ENCODE measurements around the gene AP2A1. TPM values are rescaled to one million over a fixed set of nuclear protein-coding genes. Genes with fewer than 3 reads are reported as not detected.
A peak's percentile ranks its signal among the peaks of the same experiment; 100 is the strongest.

The AP2A1 gene
- total and polyA plus RNA-seq, 9 of the 15 experiments (the other 6 are each of a cell fraction or from before 2014, with no cell fraction given), result 0.55 to 150 (median 31.9) TPM

DNA sequence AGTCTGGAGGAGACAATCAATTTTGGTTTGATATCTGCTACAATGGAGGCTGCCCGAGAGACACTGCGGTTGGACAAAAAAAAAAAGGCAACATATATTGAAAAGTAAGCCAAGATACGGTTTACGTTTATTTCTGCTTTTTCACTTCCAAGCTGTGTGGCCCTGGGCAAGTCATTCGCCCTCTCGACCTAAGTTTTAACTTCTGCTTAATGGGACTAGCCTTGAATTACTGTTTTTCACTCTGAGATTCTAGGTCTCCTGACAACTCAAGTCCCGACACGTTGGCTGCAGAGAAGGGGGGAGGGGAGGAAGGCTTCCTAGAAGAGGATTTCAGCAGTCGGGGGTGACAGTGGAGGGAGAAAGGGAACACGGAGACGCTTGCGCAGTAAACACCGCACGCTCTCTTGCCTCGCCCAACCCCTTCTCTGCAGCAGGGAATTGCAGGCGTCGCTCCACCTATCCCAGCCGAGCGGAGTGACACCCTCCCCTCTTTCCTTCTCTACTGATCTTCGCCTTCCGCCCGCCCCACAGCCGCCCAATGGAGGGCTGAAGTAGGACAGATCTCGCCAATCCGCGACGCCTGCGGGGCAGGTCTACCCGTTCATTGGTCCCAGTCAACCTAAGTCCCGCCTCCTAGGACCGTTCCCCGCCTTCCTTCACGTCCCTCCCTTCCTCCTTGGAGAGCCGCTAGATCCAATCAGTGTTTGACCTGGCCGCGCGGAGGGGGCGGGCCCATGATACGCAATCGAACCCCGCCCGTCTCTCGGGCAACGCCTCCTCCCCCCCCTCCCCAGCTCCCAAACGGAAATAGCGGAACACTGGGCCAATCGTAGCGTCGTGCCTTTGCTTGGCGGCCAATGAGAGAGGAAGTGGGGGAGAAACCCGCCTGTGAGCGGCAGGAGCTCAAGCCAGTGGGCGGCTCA lies 533 bp upstream of the AP2A1 start (continued):
- TF ChIP-seq, protein P1, sequence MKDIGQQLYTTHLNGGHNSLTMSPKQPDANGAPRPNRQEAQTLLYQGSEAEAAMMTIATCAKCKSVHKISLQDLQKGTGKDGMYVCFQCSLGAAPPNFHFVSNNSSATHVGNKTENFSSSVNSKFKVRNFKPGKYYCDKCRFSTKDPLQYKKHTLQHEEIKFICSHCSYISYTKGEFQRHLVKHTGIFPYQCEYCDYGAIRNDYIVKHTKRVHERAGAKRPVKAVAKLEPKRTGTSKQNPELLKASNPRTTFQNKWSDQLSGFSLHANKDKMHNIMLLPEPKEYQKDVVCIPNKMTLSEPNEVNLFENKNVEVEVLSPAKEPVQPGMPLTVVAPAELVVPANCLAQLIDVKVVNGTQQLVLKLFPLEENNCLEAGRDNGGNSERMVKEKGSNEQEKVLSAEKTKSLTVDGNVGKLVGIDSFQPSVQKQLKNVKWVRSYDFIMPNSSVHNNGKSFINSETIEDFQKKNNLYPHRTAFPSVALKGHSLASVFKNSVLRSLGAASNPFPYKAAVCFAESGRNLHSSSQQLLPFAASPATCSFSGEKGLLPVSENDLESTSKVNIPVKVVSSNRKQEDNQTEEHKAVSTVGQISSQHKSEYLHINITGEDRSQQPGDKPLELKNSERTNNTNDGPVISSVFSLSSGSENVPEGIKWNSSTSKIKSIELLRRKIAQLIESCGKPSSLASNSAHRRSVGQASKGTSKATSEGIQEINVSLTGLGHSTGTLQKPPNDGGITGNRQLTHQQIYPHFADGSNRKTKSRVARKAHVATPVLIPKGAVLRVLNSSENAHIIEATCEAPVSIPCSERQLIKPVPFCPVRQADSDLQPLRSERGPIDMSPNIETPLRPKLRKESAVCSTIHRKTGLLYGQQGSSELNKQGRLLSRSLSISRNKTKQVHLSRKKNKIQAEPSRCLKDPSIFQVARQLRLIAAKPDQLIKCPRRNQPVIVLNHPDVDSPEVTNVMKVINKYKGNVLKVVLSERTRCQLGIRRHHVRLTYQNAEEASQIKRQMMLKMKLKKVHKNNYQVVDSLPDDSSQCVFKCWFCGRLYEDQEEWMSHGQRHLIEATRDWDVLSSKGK (CRISPR knock-in tag; IDR thresholded peaks at IDR 0.05), result no peak
- TF ChIP-seq HNRNPL (IDR thresholded peaks at IDR 0.05; ENCODE audit: low read depth, low read length), result no peak
- no peak for TF ChIP-seq YBX1 (IDR thresholded peaks at IDR 0.05)
- no peak for TF ChIP-seq FOSL1 (tag; conservative IDR thresholded peaks at IDR 0.05)
- TF ChIP-seq, protein P2, sequence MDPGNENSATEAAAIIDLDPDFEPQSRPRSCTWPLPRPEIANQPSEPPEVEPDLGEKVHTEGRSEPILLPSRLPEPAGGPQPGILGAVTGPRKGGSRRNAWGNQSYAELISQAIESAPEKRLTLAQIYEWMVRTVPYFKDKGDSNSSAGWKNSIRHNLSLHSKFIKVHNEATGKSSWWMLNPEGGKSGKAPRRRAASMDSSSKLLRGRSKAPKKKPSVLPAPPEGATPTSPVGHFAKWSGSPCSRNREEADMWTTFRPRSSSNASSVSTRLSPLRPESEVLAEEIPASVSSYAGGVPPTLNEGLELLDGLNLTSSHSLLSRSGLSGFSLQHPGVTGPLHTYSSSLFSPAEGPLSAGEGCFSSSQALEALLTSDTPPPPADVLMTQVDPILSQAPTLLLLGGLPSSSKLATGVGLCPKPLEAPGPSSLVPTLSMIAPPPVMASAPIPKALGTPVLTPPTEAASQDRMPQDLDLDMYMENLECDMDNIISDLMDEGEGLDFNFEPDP (CRISPR knock-in tag; IDR thresholded peaks at IDR 0.05), result no peak
- no peak for TF ChIP-seq NR2C2 (CRISPR knock-in tag; IDR thresholded peaks at IDR 0.05)
- no peak for TF ChIP-seq NR2C2 (tag; IDR thresholded peaks at IDR 0.05)
- TF ChIP-seq, protein P3, sequence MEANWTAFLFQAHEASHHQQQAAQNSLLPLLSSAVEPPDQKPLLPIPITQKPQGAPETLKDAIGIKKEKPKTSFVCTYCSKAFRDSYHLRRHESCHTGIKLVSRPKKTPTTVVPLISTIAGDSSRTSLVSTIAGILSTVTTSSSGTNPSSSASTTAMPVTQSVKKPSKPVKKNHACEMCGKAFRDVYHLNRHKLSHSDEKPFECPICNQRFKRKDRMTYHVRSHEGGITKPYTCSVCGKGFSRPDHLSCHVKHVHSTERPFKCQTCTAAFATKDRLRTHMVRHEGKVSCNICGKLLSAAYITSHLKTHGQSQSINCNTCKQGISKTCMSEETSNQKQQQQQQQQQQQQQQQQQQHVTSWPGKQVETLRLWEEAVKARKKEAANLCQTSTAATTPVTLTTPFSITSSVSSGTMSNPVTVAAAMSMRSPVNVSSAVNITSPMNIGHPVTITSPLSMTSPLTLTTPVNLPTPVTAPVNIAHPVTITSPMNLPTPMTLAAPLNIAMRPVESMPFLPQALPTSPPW (CRISPR knock-in tag; IDR thresholded peaks at IDR 0.05), result peak; percentile 100
- peak; percentile 30 for TF ChIP-seq PCBP1 (IDR thresholded peaks at IDR 0.05; ENCODE audit: low read depth, low read length, poor library complexity, severe bottlenecking)
- peak; percentile 21 for TF ChIP-seq SMARCB1 (IDR thresholded peaks at IDR 0.05; ENCODE audit: insufficient read length, low read depth)
- no peak for TF ChIP-seq MCM5 (IDR thresholded peaks at IDR 0.05; ENCODE audit: low read depth)
- no peak for TF ChIP-seq ZNF354B (CRISPR knock-in tag; IDR thresholded peaks at IDR 0.05)
- 0 out of 2 replicates have a peak, but pooled peaks have one; percentile 35 for TF ChIP-seq EP300 (IDR thresholded peaks at IDR 0.05; ENCODE audit: low read length)
- TF ChIP-seq RNF2 (IDR thresholded peaks at IDR 0.05), result peak; percentile 51; the same call in 1 of the 2 replicates
- TF ChIP-seq ZNF282 (CRISPR knock-in tag; IDR thresholded peaks at IDR 0.05), result no peak
- no peak for TF ChIP-seq WHSC1 (IDR thresholded peaks at IDR 0.05; ENCODE audit: low read length)
- TF ChIP-seq CREBBP (IDR thresholded peaks at IDR 0.05; ENCODE audit: low read depth, low read length), result no peak
- TF ChIP-seq, protein P4, sequence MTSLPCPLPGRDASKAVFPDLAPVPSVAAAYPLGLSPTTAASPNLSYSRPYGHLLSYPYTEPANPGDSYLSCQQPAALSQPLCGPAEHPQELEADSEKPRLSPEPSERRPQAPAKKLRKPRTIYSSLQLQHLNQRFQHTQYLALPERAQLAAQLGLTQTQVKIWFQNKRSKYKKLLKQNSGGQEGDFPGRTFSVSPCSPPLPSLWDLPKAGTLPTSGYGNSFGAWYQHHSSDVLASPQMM (CRISPR knock-in tag; IDR thresholded peaks at IDR 0.05), result no peak
- TF ChIP-seq ZNF699 (CRISPR knock-in tag; IDR thresholded peaks at IDR 0.05; ENCODE audit: insufficient replicate concordance), result no peak
- TF ChIP-seq MTF1 (CRISPR knock-in tag; IDR thresholded peaks at IDR 0.05; ENCODE audit: borderline replicate concordance), result no peak
- TF ChIP-seq, protein P5, sequence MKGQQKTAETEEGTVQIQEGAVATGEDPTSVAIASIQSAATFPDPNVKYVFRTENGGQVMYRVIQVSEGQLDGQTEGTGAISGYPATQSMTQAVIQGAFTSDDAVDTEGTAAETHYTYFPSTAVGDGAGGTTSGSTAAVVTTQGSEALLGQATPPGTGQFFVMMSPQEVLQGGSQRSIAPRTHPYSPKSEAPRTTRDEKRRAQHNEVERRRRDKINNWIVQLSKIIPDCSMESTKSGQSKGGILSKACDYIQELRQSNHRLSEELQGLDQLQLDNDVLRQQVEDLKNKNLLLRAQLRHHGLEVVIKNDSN (CRISPR knock-in tag; IDR thresholded peaks at IDR 0.05), result no peak
